CD14-positive monocyte (primary cell): ENCODE results near the gene SERPINB12. TPM values are rescaled to one million over a fixed set of nuclear protein-coding genes. Genes with fewer than 3 reads are reported as not detected.

Experiments used
- DNase-seq, 3 donors: peaks; one replicate each; pipeline ENCODE4 v3.0.0-alpha.2; 2011 to 2022
- H2AFZ ChIP-seq: 2 replicates; pipeline ENCODE4 v1.6.0; 2012; ENCODE audit warnings: mild to moderate bottlenecking, low read depth, low read length, inconsistent platforms; ENCODE audit not compliant: insufficient read depth, poor library complexity, severe bottlenecking
- H3K27ac ChIP-seq, 2 donors: 1 replicate in 1 of 2; 2 replicates in 1 of 2; pipeline ENCODE4 v1.5.1; 2012 to 2013; ENCODE audit warnings: low read length in 2 of 2, control low read depth in 1 of 2, inconsistent platforms in 1 of 2, low read depth in 1 of 2, mild to moderate bottlenecking in 1 of 2
- H3K27me3 ChIP-seq, 2 donors: one replicate each; pipeline versions ENCODE4 v1.6.0 to v1.6.1; 2011 to 2013; ENCODE audit warnings: low read length in 2 of 2; ENCODE audit not compliant: control insufficient read depth in 2 of 2, insufficient read depth in 2 of 2
- H3K36me3 ChIP-seq, 2 donors: replicated peaks in 1 of 2; 1 replicate in 1 of 2; 2 replicates in 1 of 2; pipeline versions ENCODE4 v1.5.1 to v1.6.1; 2012 to 2013; ENCODE audit warnings: low read length in 2 of 2, control low read depth in 1 of 2, inconsistent platforms in 1 of 2, mild to moderate bottlenecking in 1 of 2; ENCODE audit not compliant: insufficient read depth in 2 of 2, control insufficient read depth in 1 of 2
- H3K4me1 ChIP-seq, 2 donors: 1 replicate in 1 of 2; 2 replicates in 1 of 2; pipeline versions ENCODE4 v1.5.1 to v1.6.1; 2012 to 2013; ENCODE audit warnings: low read length in 2 of 2, control low read depth in 1 of 2, inconsistent platforms in 1 of 2, mild to moderate bottlenecking in 1 of 2, moderate library complexity in 1 of 2; ENCODE audit not compliant: insufficient read depth in 2 of 2, control insufficient read depth in 1 of 2
- H3K4me2 ChIP-seq: replicated peaks from 2 replicates; pipeline ENCODE3; 2012; ENCODE audit warnings: low read length, moderate library complexity, mild to moderate bottlenecking; ENCODE audit not compliant: poor library complexity, severe bottlenecking; ENCODE audit errors: extremely low read depth
- H3K4me3 ChIP-seq, 3 experiments: fragments of 200-600 bp in 1 of 3; sonication (generic) in 1 of 3; replicated peaks in 1 of 3; 1 replicate in 2 of 3; 2 replicates in 1 of 3; pipeline ENCODE4 v1.5.1; 2011 to 2013; ENCODE audit warnings: low read length in 3 of 3, mild to moderate bottlenecking in 3 of 3, control low read depth in 2 of 3, low read depth in 2 of 3, inconsistent platforms in 1 of 3, moderate library complexity in 1 of 3
- H3K79me2 ChIP-seq: 2 replicates; pipeline ENCODE4 v1.6.0; 2012; ENCODE audit warnings: mild to moderate bottlenecking, control low read depth, inconsistent platforms, low read length, moderate library complexity; ENCODE audit not compliant: insufficient read depth
- H3K9ac ChIP-seq: 2 replicates; pipeline ENCODE4 v1.6.0; 2017; ENCODE audit warnings: low read length, mild to moderate bottlenecking; ENCODE audit not compliant: insufficient read depth, poor library complexity, severe bottlenecking
- H3K9me3 ChIP-seq, 2 donors: replicated peaks in 1 of 2; 1 replicate in 1 of 2; 2 replicates in 1 of 2; pipeline versions ENCODE4 v1.5.1 to v1.6.1; 2012 to 2013; ENCODE audit warnings: low read length in 2 of 2, control low read depth in 1 of 2; ENCODE audit not compliant: control insufficient read depth in 1 of 2, insufficient read depth in 1 of 2
- H4K20me1 ChIP-seq: 2 replicates; pipeline ENCODE4 v1.6.0; 2012; ENCODE audit warnings: mild to moderate bottlenecking, low read length, control low read depth, moderate library complexity; ENCODE audit not compliant: insufficient read depth
- H3K27ac Mint-ChIP-seq, 7 donors: one replicate each; pipeline ENCODE4 v1.8.0; 2020; ENCODE audit warnings: mild to moderate bottlenecking in 7 of 7, mixed read lengths in 7 of 7, moderate library complexity in 6 of 7, inconsistent platforms in 2 of 7
- H3K27me3 Mint-ChIP-seq, 3 donors: one replicate each; pipeline ENCODE4 v1.8.0; 2021 to 2022; ENCODE audit warnings: low read depth in 3 of 3, mild to moderate bottlenecking in 3 of 3, mixed read lengths in 3 of 3, moderate library complexity in 3 of 3, inconsistent platforms in 1 of 3
- H3K36me3 Mint-ChIP-seq, 2 donors: one replicate each; pipeline ENCODE4 v1.8.0; 2020; ENCODE audit warnings: mixed read lengths in 2 of 2, inconsistent platforms in 1 of 2, mild to moderate bottlenecking in 1 of 2
- H3K4me1 Mint-ChIP-seq: one replicate; pipeline ENCODE4 v1.8.0; 2020; ENCODE audit warnings: mild to moderate bottlenecking, mixed read lengths
- H3K4me3 Mint-ChIP-seq, 2 donors: one replicate each; pipeline ENCODE4 v1.8.0; 2020; ENCODE audit warnings: mild to moderate bottlenecking in 2 of 2, mixed read lengths in 2 of 2, moderate library complexity in 1 of 2
- H3K9me3 Mint-ChIP-seq, 7 donors: one replicate each; pipeline ENCODE4 v1.8.0; 2020 to 2022; ENCODE audit warnings: mixed read lengths in 7 of 7, mild to moderate bottlenecking in 6 of 7, moderate library complexity in 6 of 7, inconsistent platforms in 2 of 7
- WGBS: methylation state at CpG from one replicate; pipeline ENCODE4 v1.1.5; 2013; ENCODE audit warnings: missing lambda C conversion rate; ENCODE audit not compliant: insufficient coverage; 5-methylcytosine and 5-hydroxymethylcytosine counted together
- intact Hi-C, 2 donors: fragments of 100-400 bp; cut with micrococcal nuclease; formaldehyde crosslinking; loops; one replicate each; pipeline versions ENCODE4 v1.15.0 to v1.15.1; 2023
- polyA plus RNA-seq, 3 donors: library from polyadenylated mRNA; depleted of rRNA in 1 of 3; unstranded in 2 of 3; stranded (reverse) in 1 of 3; fragments of 300-500 nt in 2 of 3; fragments of >200 nt in 1 of 3; fragmentation: Illumina TruSeq in 2 of 3; gene quantifications; 1 replicate in 2 of 3; 2 replicates in 1 of 3; pipeline ENCODE4 v1.2.3, GENCODE V29; 2012 to 2021
- TF ChIP-seq, protein P1 (sequence below): fragments of 200-600 bp; IDR thresholded peaks from one replicate; pipeline ENCODE4 v1.8.0; 2022; ENCODE audit warnings: antibody characterized with exemption, mild to moderate bottlenecking

SERPINB12 gene
- polyA plus RNA-seq, 3 donors, result not detected

DNA sequence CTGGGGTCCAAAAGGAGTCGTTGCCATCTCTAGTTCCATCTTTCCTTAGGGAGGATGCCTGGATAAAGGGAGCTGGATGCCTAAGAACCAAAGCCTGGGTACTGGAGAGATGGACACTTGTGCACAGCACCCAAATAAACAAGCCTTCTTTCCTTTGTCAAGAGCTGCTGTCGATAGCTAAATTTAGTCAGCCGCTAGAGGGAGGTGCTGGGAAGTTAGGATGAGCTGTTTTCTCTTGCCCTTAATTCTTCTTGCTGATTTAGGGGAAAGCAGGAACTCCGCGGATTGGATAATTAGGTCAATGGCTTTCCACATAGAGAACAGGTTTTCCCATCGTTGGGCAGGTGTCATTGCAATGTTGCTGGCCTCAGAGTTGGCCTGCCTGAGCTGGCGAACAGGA, 30.9 kb upstream of the SERPINB12 start:
- no peaks in the 10 kb centered on the region for H3K9me3 Mint-ChIP-seq
- TF ChIP-seq, protein P1, sequence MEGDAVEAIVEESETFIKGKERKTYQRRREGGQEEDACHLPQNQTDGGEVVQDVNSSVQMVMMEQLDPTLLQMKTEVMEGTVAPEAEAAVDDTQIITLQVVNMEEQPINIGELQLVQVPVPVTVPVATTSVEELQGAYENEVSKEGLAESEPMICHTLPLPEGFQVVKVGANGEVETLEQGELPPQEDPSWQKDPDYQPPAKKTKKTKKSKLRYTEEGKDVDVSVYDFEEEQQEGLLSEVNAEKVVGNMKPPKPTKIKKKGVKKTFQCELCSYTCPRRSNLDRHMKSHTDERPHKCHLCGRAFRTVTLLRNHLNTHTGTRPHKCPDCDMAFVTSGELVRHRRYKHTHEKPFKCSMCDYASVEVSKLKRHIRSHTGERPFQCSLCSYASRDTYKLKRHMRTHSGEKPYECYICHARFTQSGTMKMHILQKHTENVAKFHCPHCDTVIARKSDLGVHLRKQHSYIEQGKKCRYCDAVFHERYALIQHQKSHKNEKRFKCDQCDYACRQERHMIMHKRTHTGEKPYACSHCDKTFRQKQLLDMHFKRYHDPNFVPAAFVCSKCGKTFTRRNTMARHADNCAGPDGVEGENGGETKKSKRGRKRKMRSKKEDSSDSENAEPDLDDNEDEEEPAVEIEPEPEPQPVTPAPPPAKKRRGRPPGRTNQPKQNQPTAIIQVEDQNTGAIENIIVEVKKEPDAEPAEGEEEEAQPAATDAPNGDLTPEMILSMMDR, result peak; percentile 69
- Histone ChIP-seq H3K27ac (no peak overlapping the region), H3K27me3 (no peaks in the 10 kb centered on the region), H3K4me3 (no peak overlapping the region), H3K9ac (no peak overlapping the region), H3K79me2 (no peaks in the 10 kb centered on the region), H3K9me3 (no peaks in the 10 kb centered on the region), H3K36me3 (no peaks in the 10 kb centered on the region), H3K4me2 (no peak overlapping the region), H4K20me1 (no peaks in the 10 kb centered on the region), H3K4me1 (no peaks in the 10 kb centered on the region), H2AFZ (no peak overlapping the region)
- intact Hi-C loops, result loop anchor here (10.0 kb wide), 3 partner anchors 64 to 464 kb away; partner anchors contain the start of gene SERPINB8 (in 1 of the 2)
- H3K4me1 Mint-ChIP-seq, result peaks cover 5% of the 10 kb centered on the region
- H3K27ac Mint-ChIP-seq, result no peak overlapping the region
- peak; percentile 4 to 19 (median 12) for DNase-seq
- peaks cover 4 to 10% (median 6%) of the 10 kb centered on the region in 3 donors for H3K27me3 Mint-ChIP-seq
- H3K4me3 Mint-ChIP-seq, result no peak overlapping the region
- WGBS, result 26% methylated on average over 4 of the region's 7 CpGs
- H3K36me3 Mint-ChIP-seq, result no peaks in the 10 kb centered on the region

DNA sequence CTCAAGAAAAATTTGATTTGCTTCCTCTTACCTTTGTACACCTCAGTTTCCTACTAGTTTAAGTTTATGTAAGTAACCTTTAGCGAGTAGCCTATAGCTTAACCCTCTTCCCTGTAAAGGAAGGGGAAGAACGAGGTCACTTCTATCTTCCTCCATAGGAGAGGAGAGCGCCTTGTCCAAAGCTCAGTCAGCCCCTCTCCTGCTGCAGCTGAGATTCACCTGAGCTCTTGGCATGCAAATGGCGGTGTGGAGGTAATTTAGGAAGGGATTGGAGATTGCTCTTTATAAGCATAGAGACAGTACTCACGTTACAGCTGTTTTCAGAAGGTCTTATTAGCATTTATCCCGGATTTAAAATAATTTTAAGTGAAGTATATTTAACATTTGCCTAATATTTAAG, 27.8 kb upstream of the SERPINB12 start:
- H3K27ac Mint-ChIP-seq, result no peak overlapping the region
- H3K4me3 ChIP-seq, result no peak overlapping the region
- H3K4me1 Mint-ChIP-seq, result peaks cover 8% of the 10 kb centered on the region
- H3K27ac ChIP-seq, result no peak overlapping the region
- no peaks in the 10 kb centered on the region for H3K4me1 ChIP-seq
- no peaks in the 10 kb centered on the region for H3K27me3 ChIP-seq
- H4K20me1 ChIP-seq, result no peaks in the 10 kb centered on the region
- WGBS, result no CpG with 5 or more reads among the region's 6 CpGs
- intact Hi-C loops, result loop anchor here (10.0 kb wide), 3 partner anchors 60 to 460 kb away; partner anchors contain the start of gene SERPINB8 (in 1 of the 2)
- H3K9me3 ChIP-seq, result no peaks in the 10 kb centered on the region
- no peaks in the 10 kb centered on the region for H3K36me3 ChIP-seq
- H3K9me3 Mint-ChIP-seq, result no peaks in the 10 kb centered on the region
- no peaks in the 10 kb centered on the region for H3K79me2 ChIP-seq
- no peak overlapping the region for H3K4me3 Mint-ChIP-seq
- no peak for DNase-seq
- TF ChIP-seq, protein P1, result no peak
- no peaks in the 10 kb centered on the region for H3K36me3 Mint-ChIP-seq
- H3K9ac ChIP-seq, result no peak overlapping the region
- H3K4me2 ChIP-seq, result no peak overlapping the region
- no peak overlapping the region for H2AFZ ChIP-seq
- peaks cover 3 to 4% (median 4%) of the 10 kb centered on the region in 3 donors for H3K27me3 Mint-ChIP-seq
